ENCODE results near the gene AUTS2.

Gene AUTS2

DNA sequence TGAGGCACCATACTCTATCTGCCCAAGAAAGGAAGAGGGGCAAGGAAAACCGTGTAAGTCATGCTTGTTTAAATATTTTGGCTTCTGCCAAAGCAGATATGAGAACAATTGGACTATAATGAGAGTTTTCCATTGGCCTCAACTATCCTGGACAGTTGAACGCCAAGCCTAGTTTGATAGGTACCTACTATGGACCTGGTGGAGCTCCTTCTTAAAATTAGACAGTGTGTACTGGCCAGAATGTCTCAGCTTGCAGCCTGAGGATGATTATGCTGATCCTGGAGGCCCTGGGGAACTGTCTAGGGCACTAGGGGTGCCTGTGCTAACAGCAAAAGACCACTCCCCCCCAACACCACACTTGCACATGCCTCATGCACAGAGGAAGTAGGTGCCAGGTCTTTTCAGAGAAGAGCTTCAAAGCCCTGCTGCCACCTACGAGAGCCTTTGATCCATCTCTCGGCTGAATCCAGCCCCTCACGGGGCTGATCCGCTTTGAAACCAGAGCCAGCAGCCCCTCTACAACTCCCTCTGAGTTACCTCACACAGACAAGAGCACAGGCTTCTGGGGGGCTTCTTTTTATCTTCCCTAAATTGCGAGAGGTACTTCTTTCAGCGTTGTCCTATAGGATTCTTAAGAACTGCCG lies 1059.8 kb downstream of the AUTS2 start:
- DNase-seq (ENCODE audit: low spot score) = no peak

DNA sequence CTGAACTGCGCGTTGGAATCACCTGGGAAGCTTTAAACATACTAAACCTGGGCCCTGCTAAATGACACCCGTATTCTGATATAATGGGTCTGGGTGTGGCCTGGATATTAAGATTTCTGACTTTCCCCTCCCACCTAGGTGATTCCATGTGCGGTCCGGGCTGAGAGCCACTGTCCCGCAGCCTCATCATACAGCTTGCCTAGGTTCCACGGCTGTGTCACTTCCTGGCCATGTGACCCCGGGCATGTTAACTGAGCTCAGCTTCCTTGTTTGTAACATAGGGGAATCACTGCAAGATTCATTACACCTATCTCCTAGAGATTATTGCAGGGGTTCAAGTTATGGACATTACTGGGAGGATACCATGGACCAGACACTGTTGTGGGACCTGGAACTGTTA lies 1061.0 kb downstream of the AUTS2 start:
- DNase-seq (ENCODE audit: low spot score) = no peak

DNA sequence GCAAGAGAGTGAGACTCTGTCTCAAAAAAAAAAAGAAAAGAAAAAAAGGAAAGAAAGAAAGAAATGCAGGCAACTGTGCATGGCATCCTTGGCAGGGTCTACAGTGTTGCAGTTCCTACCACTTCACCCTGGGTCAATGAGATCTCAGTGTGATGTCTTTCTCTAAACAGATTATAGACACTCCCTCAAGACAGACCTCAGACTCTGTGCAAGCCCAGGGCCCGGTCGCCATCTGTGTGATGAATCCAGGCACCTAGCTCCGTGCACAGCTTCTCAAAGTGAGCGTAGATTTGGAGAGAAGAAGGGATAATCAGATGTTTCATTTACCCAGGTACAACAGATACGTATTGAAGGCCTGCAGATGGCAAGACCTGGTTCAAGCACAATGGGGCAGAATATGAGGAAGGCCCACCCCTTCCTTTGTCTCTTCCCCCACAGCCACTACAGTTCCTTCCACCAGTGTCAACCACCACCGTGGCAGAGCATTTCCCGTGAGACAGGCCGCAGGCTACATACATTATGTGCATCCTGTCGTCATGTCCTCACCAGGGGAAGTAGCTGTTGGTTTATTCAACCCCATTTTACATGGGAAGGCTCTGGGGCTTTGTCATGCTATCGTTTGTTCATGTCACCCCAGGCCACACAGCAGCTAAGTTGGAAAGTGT lies 1062.0 kb downstream of the AUTS2 start:
- DNase-seq (ENCODE audit: low spot score) = no peak

DNA sequence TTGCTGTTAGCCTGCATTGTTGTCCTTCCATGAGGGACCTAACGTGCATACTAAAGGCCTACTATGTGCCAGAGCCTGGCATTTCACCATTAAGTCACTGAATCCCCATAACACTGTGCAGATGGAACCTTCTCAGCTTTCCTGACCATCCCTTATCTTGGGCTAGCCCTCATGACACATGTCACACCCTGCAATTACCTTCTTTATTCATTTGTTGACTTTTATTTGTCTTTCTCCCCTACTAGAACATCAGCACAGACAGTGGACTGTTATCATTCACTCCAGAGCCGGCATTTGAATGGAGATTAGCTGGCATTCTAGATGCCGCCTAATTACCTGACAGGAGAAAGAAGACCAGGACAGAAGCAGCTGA lies 1062.5 kb downstream of the AUTS2 start:
- DNase-seq (ENCODE audit: low spot score) = no peak

DNA sequence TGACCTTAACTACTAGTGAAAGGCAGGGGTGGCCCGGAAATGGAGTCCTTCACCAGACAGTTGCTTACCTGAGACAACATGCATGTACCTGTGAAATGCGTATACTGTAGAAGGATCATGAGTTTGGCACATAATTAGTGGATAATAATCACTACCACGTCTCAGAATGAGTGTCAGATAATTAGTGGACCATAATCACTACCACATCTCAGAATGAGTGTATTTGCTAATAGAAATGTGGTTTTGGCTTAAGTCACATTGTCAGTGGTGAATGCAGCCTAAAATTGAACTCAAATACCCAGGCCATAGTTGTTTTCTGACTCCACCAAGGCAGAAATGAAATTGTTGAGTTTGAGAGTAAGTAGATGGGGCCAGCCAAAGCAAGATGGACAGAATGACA lies 1065.4 kb downstream of the AUTS2 start:
- DNase-seq (ENCODE audit: low spot score) = no peak

DNA sequence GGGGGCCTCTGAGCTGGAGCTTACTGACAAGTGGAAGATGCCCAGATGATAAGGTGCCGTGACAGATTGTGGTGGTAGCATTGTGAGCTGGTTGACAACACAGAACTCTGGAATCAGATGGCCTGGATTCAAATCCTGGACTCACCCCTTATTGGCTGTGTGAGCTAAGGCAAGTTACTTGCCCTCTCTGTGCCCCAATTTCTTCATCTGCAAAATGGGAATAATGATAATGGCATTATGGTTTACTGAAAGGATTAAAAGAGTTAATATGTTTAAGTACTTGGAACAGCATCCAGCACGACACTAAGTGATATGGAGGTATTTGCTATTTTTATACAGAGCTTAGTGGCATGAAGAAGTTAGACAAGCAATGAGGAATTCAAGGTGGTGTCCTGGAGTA lies 1067.7 kb downstream of the AUTS2 start:
- no peak for DNase-seq (ENCODE audit: low spot score)

DNA sequence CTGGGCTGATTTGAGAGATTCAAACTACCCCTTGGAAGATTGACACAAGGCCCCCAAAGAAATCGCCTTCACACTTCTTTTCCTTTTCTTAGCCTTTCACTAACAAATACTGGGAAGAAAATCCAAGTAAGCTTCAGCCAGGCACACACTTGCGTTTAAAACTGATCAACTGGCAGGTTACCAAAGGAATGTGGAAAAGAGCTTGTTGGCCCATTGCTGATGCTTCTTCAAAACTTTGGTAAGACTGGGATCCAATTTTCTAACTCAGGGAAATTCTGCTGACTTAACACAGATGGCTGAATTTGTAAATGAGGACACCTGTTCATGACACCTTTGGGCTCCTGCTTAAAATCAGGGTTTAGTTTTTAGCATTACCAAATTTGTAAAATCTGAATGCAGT lies 1069.1 kb downstream of the AUTS2 start:
- DNase-seq (ENCODE audit: low spot score) = no peak

DNA sequence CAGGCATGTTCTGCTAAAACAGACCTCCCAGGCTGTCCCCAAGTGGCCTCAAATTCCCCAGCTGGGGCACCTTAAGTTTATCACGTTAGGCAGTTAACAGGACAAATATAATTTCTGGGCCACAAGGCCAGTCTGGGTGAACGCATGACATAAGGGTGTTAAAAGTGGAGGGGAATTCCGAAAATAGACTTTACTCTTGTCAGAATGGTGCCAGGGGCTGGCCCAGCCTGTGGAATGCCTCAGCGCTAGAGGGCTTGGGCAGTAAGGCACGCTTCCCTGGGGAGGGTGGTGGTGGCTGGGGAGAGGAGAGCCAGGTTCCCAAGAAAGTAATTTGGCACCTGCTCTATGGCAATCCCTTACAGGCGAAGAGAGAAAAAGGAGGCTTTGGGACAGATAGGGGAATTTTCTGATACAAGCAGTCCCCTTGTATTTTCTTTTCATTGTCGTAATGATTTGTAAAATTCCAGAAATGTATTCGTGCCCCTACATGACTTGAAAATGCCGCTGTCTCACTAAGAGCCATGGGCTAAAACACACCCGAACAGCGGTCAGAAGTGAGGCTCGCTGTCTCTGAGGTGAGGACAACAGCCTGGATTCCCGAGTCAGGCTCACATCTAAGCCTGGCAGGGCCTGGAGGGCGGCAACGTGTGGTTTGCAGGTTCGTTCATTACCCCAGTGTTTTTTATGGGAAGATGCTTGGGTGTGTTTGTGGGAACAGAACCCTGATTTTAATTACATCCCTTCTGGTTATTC lies 1070.5 kb downstream of the AUTS2 start:
- no peak for DNase-seq (ENCODE audit: low spot score)

DNA sequence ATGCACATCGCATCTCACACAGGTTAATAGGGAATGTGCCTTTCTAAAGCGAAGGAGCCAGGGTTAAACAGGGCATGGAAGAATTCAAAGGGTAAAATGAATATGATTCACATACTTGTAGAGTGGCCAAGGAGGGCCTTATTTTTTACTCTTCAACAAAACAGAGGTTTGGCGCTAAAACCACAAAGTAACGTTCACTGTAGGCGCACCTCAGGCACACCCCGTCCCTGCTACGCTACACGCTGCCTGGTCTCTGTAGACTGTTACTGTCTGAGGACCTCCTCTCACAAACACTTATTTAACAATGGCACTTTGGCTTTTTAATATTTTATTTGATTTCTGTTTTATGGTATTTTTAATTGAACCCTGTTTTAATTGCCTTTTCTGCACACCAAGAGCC lies 1071.6 kb downstream of the AUTS2 start:
- no peak for DNase-seq (ENCODE audit: low spot score)

DNA sequence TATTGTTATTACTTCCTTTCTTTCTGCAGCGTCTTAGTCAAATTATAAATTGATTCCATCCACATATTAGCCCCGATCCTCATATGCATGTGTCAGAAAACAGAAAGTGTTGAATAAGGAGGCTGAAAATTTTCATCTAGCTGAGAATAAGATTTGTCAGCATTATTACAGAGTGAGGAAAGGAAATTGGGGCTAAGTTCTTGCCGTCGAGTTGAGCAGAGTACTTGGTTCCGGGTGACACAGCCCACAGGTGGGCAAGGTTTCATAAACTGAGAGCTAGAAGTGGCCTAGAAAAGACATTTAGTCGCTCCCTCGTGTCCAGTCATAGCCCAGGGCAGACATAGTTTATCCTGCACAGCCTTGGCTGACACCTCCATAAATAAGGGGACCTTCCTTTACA lies 1072.0 kb downstream of the AUTS2 start:
- no peak for DNase-seq (ENCODE audit: low spot score)

DNA sequence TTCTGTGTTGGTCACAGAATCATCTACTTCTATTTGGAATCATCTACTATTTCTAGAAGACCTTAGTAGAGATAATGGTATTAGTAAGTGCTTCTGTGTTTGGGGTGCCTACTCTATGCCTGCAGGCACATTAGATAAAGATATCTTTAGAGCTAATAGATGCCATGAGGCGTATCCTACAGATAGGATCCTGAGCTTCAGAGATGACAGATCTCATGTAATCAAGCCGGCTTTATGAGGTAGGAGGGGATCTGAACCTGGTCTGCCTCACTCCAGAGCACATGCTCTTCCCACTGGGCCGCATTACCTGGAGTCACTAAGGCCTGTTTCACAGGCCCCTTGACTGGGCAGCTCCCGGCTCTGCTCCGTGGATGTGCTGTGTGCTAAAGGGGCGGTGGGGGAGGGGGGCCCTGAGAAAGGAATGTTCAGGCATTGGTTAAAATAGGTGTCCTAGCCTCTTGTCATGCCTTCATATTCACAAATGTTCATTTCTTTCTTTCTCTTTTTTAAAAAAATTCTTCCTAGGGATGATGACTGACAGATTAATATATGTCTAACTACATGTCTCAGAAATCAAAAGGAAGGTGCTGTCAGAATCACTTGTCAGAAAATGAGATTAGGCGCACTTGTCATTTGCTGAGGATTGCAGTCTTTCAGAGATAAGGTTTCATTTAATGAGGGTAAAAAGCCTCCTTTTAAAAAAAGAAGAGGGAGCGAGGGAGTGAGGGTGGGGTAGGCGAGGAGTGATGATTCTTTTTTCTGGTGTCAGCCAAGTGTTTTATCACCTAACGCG lies 1075.7 kb downstream of the AUTS2 start:
- DNase-seq (ENCODE audit: low spot score) = no peak

DNA sequence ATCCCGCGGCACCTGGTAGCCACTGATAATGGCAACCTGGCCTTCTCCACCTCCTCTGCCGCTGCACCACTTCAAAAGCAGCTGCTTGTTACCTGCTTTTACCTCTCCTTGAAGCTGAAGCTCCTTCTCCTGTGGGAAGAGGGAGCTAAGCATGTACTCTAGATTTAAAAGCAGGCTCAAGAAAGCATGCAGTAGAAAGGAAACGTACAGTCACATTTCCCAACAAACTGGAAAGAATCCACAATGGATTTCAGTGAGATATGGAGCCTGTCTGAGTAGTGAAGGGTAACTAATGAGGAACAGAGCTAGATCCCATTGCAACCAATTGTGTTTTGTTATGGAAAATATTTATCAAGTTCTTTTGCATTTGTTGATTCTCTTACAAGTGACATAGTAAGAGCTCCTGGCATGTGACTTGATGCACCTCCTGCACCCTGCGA lies 1076.3 kb downstream of the AUTS2 start:
- DNase-seq (ENCODE audit: low spot score) = no peak

DNA sequence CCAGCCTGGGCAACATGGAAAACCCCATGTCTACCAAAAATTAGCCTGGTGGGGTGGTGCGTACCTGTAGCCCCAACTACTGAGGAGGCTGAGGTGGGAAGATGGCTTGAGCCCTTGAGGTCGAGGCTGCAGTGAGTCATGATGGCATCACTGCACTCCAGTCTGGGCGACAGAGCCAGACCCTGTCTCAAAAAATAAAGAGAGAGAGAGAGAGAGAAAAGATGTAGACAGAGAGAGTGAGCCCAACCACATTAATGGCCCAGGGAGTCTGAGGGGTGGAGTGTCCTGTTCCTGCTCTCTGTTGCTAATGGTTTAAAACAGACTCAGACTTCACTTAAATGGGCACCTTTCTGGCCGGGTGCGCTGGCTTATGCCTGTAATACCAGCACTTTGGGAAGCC lies 1078.0 kb downstream of the AUTS2 start:
- DNase-seq (ENCODE audit: low spot score) = no peak

DNA sequence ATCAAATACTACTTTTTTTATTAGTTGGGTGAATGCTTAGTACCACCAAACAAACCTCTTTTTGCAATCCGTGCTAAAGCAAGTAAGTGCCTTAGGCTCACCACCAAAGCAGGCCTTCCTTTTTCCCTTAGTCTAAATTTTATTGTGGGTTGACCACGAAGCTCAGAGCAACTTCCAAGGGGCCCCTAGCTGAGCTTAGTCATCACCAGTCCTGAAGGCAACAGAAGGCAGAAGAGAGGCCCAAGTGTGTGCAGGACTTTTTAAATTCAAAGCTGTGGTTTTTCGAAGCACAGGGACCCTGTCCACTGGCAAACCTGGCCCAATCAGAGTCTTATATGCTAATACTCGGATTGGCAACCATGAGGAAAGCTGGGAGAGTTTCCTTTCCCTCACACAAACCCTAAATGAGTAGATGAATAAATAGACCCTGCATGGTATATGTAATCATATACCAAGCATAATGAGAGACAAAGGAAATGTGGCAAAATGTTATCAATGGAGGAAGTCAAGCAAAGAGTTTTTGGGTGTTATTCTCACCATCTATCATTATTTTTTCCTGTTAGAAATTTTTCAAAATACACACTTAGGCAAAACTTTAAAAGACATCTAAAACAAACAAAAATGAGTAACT lies 1080.5 kb downstream of the AUTS2 start:
- DNase-seq (ENCODE audit: low spot score) = peak; percentile 72

DNA sequence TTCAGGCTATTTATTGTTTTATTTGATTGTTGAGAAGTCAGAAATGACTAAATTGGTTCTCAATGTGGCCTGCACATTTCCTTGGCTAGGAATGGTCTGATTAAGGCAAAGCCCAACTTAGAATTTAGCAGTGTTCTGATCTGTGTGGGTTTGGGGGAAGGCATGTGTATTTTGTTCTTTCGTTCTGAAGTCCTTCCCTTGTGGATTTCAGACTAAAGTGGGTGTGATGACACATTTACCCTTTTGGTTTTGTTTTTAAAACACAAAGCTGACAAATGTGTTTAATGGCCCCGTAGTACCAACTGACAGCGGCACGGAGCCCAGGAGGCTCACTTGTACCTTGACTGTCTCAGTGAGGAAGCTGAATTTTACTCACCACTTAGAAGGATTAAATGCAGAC lies 1081.4 kb downstream of the AUTS2 start:
- DNase-seq (ENCODE audit: low spot score) = peak; percentile 47

DNA sequence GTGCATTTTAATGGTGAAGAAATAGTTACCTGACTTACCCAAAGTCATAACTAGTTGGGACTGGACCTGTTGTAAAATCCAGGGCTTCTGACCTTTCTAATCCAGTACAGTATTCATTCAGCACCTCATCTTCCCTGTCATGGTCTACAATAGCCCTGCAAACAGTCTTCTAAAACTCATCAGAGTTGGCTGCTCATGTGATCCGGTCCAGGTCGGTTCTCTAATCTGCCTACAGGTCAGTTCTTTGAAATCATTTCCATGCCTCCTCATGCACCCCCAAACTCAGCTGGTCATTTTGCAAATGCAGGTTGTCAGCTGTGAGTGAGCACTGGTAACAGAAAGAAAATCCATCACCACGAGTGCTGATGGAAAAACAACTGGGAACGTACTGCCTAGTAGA lies 1082.0 kb downstream of the AUTS2 start:
- no peak for DNase-seq (ENCODE audit: low spot score)

DNA sequence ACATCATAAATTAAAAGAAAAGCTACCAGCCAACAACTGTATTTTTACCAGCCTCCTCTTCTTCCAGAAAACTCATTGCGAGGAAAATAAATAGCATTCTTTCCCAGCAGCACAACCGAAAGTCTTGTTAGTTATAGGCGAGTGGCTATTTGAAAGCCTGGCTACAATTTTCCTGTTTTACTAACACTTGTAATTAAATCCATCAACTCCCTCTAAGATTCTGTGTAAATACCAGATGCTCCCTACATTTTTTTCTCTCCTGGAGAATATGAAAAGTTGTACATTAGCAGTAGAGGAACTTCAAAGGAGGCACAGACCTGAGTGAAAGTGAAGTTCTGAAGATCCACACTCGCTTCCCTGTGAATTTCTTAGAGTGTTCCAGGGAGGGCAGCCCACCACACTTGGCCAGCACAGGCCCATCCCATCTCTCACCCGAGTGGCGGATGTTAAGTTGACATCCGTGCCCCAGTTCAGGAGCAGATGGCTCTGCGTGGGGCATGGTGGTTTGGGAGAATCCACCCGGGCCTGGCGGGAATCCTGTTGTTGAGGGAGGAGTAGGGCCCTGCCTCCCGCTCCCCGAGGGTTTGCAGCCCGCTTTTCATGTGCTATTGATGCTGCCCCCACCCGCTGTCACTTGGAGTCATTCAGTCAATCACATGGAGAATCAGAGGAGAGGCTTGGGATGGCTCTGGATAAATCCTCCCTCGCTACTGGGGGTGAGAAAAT lies 1082.6 kb downstream of the AUTS2 start:
- no peak for DNase-seq (ENCODE audit: low spot score)

DNA sequence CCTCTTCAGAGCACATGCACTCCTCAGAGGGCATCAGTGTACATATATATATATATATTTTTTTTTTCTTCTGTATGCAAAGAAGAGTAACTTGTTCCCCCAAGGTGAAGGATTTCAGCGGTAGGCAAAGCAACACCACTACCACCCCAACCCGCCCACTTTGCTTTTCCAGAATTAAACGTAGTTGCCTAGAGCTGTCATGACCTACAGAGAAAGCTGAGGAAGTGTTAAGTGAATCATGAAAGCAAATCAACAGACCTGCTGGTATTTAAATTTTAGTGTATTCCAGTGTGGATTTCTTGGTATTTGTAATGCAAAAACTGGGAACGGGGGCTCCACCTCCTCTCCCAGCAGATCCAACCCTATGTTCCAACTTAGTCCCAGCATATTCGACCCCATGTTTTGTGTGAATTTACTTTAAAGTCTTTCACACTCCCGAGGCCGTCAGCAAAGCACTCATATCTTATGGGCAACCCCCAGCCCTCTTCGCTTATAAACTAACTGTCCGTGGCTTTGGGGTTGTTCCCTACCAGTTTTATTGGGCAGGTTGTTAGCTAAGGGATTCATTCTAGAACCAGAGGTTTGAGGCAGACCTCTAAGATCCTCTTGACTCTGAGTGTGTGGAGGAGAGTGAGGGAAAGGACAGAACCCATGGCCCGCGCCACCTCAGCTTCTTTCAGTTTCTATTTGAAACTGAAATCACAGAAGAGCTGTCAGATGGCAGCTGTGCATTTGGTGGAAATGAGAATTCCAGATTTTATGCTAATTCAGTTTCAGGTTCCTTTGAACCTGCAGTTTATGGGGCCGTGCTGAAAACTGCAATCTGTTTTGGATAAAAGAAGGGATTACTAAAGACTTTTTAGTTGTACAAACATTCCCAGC lies 1083.4 kb downstream of the AUTS2 start:
- DNase-seq (ENCODE audit: low spot score) = no peak

DNA sequence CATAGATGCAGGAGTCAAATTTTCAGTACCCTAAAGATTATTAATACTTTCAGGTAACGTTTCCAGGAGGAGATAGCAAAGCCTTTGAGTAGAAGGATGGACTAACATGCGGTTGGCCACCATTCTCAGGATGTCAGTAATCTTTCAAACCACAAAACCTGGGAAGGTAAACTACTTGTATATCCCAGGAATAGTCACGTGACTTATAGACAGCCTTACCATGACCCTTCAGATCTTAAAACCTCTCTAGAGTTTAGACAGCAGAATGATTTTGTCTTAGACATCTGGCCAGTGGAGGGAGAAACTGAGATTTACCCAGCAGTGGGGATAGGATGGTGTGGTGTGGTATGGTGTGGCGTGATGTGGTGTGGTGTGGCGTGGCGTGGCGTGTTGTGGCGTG lies 1085.9 kb downstream of the AUTS2 start:
- DNase-seq (ENCODE audit: low spot score) = no peak

DNA sequence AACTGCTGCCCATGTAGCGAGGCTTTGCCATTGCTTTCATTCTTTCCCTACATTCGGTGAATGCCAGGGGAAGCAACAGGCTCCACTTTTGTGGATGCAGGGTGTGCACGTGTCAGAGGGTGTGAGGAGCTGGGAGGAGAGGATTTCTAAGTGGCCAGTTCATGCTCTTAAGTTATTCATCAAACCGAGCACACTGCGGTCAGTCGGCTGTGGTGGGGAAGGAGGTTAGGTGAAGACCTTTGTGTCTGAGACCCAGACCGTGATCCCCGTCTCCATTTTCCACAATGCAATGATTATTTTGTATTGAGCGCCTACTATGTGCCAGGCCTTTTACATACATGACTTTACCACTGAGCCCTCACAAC lies 1095.0 kb downstream of the AUTS2 start:
- peak; percentile 67 for DNase-seq (ENCODE audit: low spot score)
